Measurements from ENCODE around the gene HHAT.

HHAT gene

GRCh38 chr1:210360852-210361477, 32.3 kb downstream of the HHAT start:
- Histone ChIP-seq H3K79me2 (ENCODE audit: insufficient read depth, low read length) (no peaks in the 10 kb centered on the region), H3K4me2 (ENCODE audit: low read length) (no peak overlapping the region), H3F3A (ENCODE audit: insufficient read depth, low read length) (no peaks in the 10 kb centered on the region), H3K9ac (ENCODE audit: low read length) (no peak overlapping the region), H3K4me1 (ENCODE audit: insufficient read depth, low read length, severe bottlenecking) (no peaks in the 10 kb centered on the region), H3K27ac (ENCODE audit: low read depth, low read length, poor library complexity, severe bottlenecking) (no peak overlapping the region), H3K9me2 (ENCODE audit: low read depth, low read length) (no peaks in the 10 kb centered on the region), H3K36me3 (ENCODE audit: insufficient read depth, low read length) (no peaks in the 10 kb centered on the region), H4K20me1 (ENCODE audit: insufficient read depth, low read length) (no peaks in the 10 kb centered on the region), H2AFZ (ENCODE audit: low read length) (no peak overlapping the region), H3K9me3 (ENCODE audit: low read length) (no peaks in the 10 kb centered on the region), H3K27me3 (ENCODE audit: insufficient read depth, low read length) (no peaks in the 10 kb centered on the region), H3K4me3 (ENCODE audit: low read depth, low read length, poor library complexity, severe bottlenecking) (no peak overlapping the region)
- TF ChIP-seq EZH2 (IDR thresholded peaks at IDR 0.05; ENCODE audit: borderline replicate concordance, low read length) (no peak), CTCF (IDR thresholded peaks at IDR 0.05; ENCODE audit: low read length) (peak; percentile 34)

GRCh38 chr1:210361665-210362064, 33.0 kb downstream of the HHAT start:
- H4K20me1 ChIP-seq (ENCODE audit: insufficient read depth, low read length) = no peaks in the 10 kb centered on the region
- H3K9me3 ChIP-seq (ENCODE audit: low read length) = no peaks in the 10 kb centered on the region
- H3K4me3 ChIP-seq (ENCODE audit: low read depth, low read length, poor library complexity, severe bottlenecking) = no peak overlapping the region
- H2AFZ ChIP-seq (ENCODE audit: low read length) = no peak overlapping the region
- no peak overlapping the region for H3K27ac ChIP-seq (ENCODE audit: low read depth, low read length, poor library complexity, severe bottlenecking)
- no peak overlapping the region for H3K9ac ChIP-seq (ENCODE audit: low read length)
- no peaks in the 10 kb centered on the region for H3K27me3 ChIP-seq (ENCODE audit: insufficient read depth, low read length)
- no peaks in the 10 kb centered on the region for H3K4me1 ChIP-seq (ENCODE audit: insufficient read depth, low read length, severe bottlenecking)
- H3K79me2 ChIP-seq (ENCODE audit: insufficient read depth, low read length) = no peaks in the 10 kb centered on the region
- H3F3A ChIP-seq (ENCODE audit: insufficient read depth, low read length) = no peaks in the 10 kb centered on the region
- no peak overlapping the region for H3K4me2 ChIP-seq (ENCODE audit: low read length)
- H3K36me3 ChIP-seq (ENCODE audit: insufficient read depth, low read length) = no peaks in the 10 kb centered on the region
- no peaks in the 10 kb centered on the region for H3K9me2 ChIP-seq (ENCODE audit: low read depth, low read length)
- no peak for TF ChIP-seq EZH2 (IDR thresholded peaks at IDR 0.05; ENCODE audit: borderline replicate concordance, low read length)
- TF ChIP-seq CTCF (IDR thresholded peaks at IDR 0.05; ENCODE audit: low read length) = no peak

GRCh38 chr1:210362526-210362925, 33.8 kb downstream of the HHAT start:
- Histone ChIP-seq H3K4me1 (ENCODE audit: insufficient read depth, low read length, severe bottlenecking) (no peaks in the 10 kb centered on the region), H3F3A (ENCODE audit: insufficient read depth, low read length) (no peaks in the 10 kb centered on the region), H3K79me2 (ENCODE audit: insufficient read depth, low read length) (no peaks in the 10 kb centered on the region), H3K9ac (ENCODE audit: low read length) (no peak overlapping the region), H3K27me3 (ENCODE audit: insufficient read depth, low read length) (no peaks in the 10 kb centered on the region), H3K4me3 (ENCODE audit: low read depth, low read length, poor library complexity, severe bottlenecking) (no peak overlapping the region), H3K27ac (ENCODE audit: low read depth, low read length, poor library complexity, severe bottlenecking) (no peak overlapping the region), H2AFZ (ENCODE audit: low read length) (no peak overlapping the region), H4K20me1 (ENCODE audit: insufficient read depth, low read length) (no peaks in the 10 kb centered on the region), H3K9me3 (ENCODE audit: low read length) (no peaks in the 10 kb centered on the region), H3K36me3 (ENCODE audit: insufficient read depth, low read length) (no peaks in the 10 kb centered on the region), H3K9me2 (ENCODE audit: low read depth, low read length) (no peaks in the 10 kb centered on the region), H3K4me2 (ENCODE audit: low read length) (no peak overlapping the region)
- TF ChIP-seq EZH2 (IDR thresholded peaks at IDR 0.05; ENCODE audit: borderline replicate concordance, low read length) = no peak
- TF ChIP-seq CTCF (IDR thresholded peaks at IDR 0.05; ENCODE audit: low read length) = no peak

Measured in OCI-LY1 (cell line).